Large intestine (tissue), 3 donors: ENCODE results near the gene SESTD1. TPM values are rescaled to one million over a fixed set of nuclear protein-coding genes. Genes with fewer than 3 reads are reported as not detected.
"Not testable (repeated sequence)": the region's sequence is repeated elsewhere in the genome, so short reads cannot be mapped to it uniquely, and the experiment has no call there.

Experiments used
- DNase-seq, 2 donors: peaks; one replicate each; pipeline versions ENCODE4 v3.0.0 to v3.0.0-alpha.2; 2013
- H3K27ac ChIP-seq: one replicate; pipeline ENCODE4 v1.5.1; 2013; ENCODE audit warnings: low read length
- H3K27me3 ChIP-seq: 2 replicates; pipeline ENCODE4 v1.6.1; 2013; ENCODE audit warnings: low read length; ENCODE audit not compliant: control insufficient read depth, insufficient read depth
- H3K36me3 ChIP-seq: 2 replicates; pipeline ENCODE4 v1.6.1; 2013; ENCODE audit warnings: low read length; ENCODE audit not compliant: control insufficient read depth, insufficient read depth
- H3K4me1 ChIP-seq: one replicate; pipeline ENCODE4 v1.6.1; 2013; ENCODE audit warnings: low read length; ENCODE audit not compliant: control insufficient read depth, insufficient read depth
- H3K4me3 ChIP-seq: one replicate; pipeline ENCODE4 v1.5.1; 2013; ENCODE audit warnings: low read length
- H3K9me3 ChIP-seq: one replicate; pipeline ENCODE4 v1.6.1; 2013; ENCODE audit warnings: mild to moderate bottlenecking, low read depth, low read length, moderate library complexity; ENCODE audit not compliant: control insufficient read depth
- WGBS: methylation state at CpG from one replicate; pipeline ENCODE4 v1.1.5; 2013; ENCODE audit warnings: low lambda C conversion rate; ENCODE audit not compliant: insufficient coverage; 5-methylcytosine and 5-hydroxymethylcytosine counted together
- polyA plus RNA-seq: library from polyadenylated mRNA; unstranded; fragments of 120-200 nt; gene quantifications from one replicate; pipeline ENCODE4 v1.2.1, GENCODE V29; 2013

SESTD1 gene
- polyA plus RNA-seq, 1 donor = 17.6 TPM

GRCh38 chr2:179072527-179072926 lies 192.1 kb downstream of the SESTD1 start:
- peaks cover under 1% of the 10 kb centered on the region for H3K9me3 ChIP-seq
- no peaks in the 10 kb centered on the region for H3K36me3 ChIP-seq
- 100% methylated on average over 1 of the region's 3 CpGs for WGBS
- no peaks in the 10 kb centered on the region for H3K4me1 ChIP-seq
- H3K27me3 ChIP-seq = no peaks in the 10 kb centered on the region
- no peak overlapping the region for H3K27ac ChIP-seq
- H3K4me3 ChIP-seq = no peak overlapping the region
- DNase-seq = no peak

GRCh38 chr2:179071810-179072355 lies 192.7 kb downstream of the SESTD1 start:
- no CpG with 5 or more reads among the region's 3 CpGs for WGBS
- Histone ChIP-seq H3K9me3 (peaks cover 3% of the 10 kb centered on the region), H3K27me3 (no peaks in the 10 kb centered on the region), H3K27ac (no peak overlapping the region), H3K36me3 (no peaks in the 10 kb centered on the region), H3K4me3 (no peak overlapping the region), H3K4me1 (no peaks in the 10 kb centered on the region)
- no peak for DNase-seq

- Histone ChIP-seq H3K4me1 (no peaks in the 10 kb centered on the region), H3K27ac (no peak overlapping the region), H3K4me3 (no peak overlapping the region), H3K9me3 (peaks cover 3% of the 10 kb centered on the region), H3K27me3 (no peaks in the 10 kb centered on the region), H3K36me3 (no peaks in the 10 kb centered on the region)
- WGBS = 100% methylated on average over 1 of the region's 2 CpGs
- no peak for DNase-seq
Observed at GRCh38 chr2:179070895-179071294, 193.7 kb downstream of the SESTD1 start.

- Histone ChIP-seq H3K4me1 (no peaks in the 10 kb centered on the region), H3K27ac (no peak overlapping the region), H3K4me3 (no peak overlapping the region), H3K36me3 (no peaks in the 10 kb centered on the region), H3K9me3 (peaks cover 3% of the 10 kb centered on the region), H3K27me3 (no peaks in the 10 kb centered on the region)
- WGBS = no CpG with 5 or more reads among the region's 1 CpG
- no peak for DNase-seq
Observed at GRCh38 chr2:179069685-179070084, 194.9 kb downstream of the SESTD1 start.

- no peaks in the 10 kb centered on the region for H3K36me3 ChIP-seq
- no peak overlapping the region for H3K4me3 ChIP-seq
- no CpG with 5 or more reads among the region's 2 CpGs for WGBS
- peaks cover 3% of the 10 kb centered on the region for H3K9me3 ChIP-seq
- H3K27me3 ChIP-seq = no peaks in the 10 kb centered on the region
- H3K4me1 ChIP-seq = no peaks in the 10 kb centered on the region
- no peak overlapping the region for H3K27ac ChIP-seq
- DNase-seq = no peak
Observed at GRCh38 chr2:179068991-179069643, 195.5 kb downstream of the SESTD1 start.

- Histone ChIP-seq H3K27me3 (no peaks in the 10 kb centered on the region), H3K9me3 (no peaks in the 10 kb centered on the region), H3K4me3 (no peak overlapping the region), H3K4me1 (no peaks in the 10 kb centered on the region), H3K36me3 (no peaks in the 10 kb centered on the region), H3K27ac (no peak overlapping the region)
- 93% methylated on average over 2 of the region's 2 CpGs for WGBS
- no peak for DNase-seq
Observed at GRCh38 chr2:179059026-179059700, 205.5 kb downstream of the SESTD1 start.

GRCh38 chr2:179057737-179058136 lies 206.9 kb downstream of the SESTD1 start:
- DNase-seq = no peak
- H3K27me3 ChIP-seq = no peaks in the 10 kb centered on the region
- H3K36me3 ChIP-seq = no peaks in the 10 kb centered on the region
- H3K4me1 ChIP-seq = no peaks in the 10 kb centered on the region
- no peak overlapping the region for H3K4me3 ChIP-seq
- no peak overlapping the region for H3K27ac ChIP-seq
- H3K9me3 ChIP-seq = no peaks in the 10 kb centered on the region
- WGBS = no CpG with 5 or more reads among the region's 5 CpGs

GRCh38 chr2:179053568-179053967 lies 211.1 kb downstream of the SESTD1 start:
- no CpG with 5 or more reads among the region's 3 CpGs for WGBS
- H3K27ac ChIP-seq, H3K4me3 ChIP-seq, H3K27me3 ChIP-seq, DNase-seq, H3K36me3 ChIP-seq, H3K9me3 ChIP-seq: not testable (repeated sequence)
- H3K4me1 ChIP-seq = peaks cover 17% of the 10 kb centered on the region

Other genes with a start within 250 kb of the SESTD1 start
- gene CCDC141, start 214.7 kb downstream of the SESTD1 start, polyA plus RNA-seq = 0.70 TPM